Measurements from ENCODE around the gene UST.
"Not testable (repeated sequence)": the region's sequence is repeated elsewhere in the genome, so short reads cannot be mapped to it uniquely, and the experiment has no call there.

The UST gene

DNA sequence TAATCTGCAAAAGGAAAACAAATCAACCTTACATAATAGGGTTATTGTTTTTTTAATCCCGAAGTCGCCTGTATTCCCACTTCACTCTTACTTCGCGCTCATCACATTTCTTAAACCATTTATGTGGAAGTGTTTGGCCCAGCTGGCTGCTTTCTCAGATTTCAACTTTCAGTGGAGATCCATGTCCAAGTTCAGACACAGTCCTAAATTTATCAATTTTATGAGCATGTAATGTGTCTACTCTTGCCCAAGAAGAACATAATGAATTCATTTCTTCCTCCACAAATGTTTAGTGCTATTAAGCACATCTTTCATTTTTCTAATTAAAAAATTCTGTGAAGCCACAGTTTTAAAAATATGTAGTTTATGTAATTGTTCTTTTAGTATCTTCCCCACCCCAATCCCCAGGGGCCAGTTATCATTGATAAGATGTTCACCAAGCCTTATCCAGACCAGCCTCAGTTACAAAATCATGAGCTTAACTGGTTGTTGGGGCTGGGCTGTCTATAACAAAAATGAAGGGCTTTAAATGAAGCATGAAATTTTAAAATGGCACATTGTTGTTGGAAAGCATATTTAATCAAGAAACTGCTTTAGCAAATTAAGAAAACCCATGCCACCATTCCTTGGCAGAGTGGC, 151.7 kb downstream of the UST start:
- no peak for DNase-seq (ENCODE audit: low read depth)

DNA sequence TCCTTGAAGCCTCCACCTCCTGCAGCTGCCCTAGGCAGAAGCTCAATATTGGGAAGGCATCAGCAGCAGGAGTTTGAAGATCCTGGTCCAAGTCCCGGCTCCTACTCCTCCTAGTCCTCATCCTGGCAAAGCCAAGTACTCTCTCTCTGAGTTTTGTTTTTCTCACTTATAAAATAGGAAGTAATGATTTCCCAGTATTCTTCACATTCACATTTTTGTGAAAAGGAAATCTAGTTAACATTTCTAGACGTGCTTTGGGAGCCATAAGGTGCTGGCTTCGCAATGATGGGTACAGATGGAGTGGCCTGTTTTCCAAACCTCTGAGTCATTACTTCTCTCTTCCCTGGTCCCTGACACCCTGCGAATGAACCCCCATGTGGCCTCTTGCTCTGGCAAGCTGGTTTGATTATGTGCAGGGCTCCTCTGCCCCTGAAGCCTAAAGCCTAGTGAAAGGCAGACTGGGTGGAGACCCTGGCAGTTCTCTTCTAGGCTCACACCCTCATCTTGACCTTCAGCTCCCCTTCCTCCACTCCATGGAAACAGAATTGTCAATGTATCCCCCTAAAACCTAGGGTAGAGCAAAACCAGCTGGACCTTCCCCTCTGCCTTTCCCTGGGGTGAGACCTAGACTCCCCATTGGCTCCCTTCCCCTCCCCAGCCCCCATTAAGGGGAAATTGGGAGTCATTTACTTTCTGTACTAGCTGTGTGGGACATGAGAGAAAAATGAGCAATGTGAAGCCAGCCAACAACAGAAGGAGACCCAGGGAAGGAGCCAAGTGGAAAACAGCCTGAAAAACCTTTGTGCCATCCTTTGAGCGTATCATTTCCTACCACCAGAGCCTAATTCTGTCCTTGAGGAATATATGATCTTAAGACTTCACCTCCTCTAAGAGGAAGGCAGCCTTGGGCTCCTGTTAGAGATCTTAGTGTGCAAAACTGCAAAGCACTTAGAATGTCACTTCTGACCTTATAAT, 158.4 kb downstream of the UST start:
- no peak for DNase-seq (ENCODE audit: low read depth)

DNA sequence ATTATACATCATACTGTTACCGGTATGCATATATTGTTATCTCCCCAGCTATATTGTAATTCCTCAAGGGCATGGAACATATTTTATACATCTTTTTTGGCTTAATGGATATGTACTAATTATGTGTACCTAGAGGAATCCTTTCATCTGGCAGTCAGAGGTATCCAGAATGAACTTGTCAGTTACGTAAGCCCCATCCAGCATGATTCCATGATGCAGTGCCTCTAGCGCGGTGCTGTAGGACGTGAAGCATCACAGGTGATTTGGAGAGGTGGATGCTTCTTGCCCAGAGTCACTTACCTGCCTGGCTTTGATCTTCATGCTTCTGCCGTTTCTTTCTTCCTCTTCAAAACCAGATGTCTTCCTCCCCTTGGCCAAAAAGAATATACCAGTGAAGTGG, 159.1 kb downstream of the UST start:
- no peak for DNase-seq (ENCODE audit: low read depth)

DNA sequence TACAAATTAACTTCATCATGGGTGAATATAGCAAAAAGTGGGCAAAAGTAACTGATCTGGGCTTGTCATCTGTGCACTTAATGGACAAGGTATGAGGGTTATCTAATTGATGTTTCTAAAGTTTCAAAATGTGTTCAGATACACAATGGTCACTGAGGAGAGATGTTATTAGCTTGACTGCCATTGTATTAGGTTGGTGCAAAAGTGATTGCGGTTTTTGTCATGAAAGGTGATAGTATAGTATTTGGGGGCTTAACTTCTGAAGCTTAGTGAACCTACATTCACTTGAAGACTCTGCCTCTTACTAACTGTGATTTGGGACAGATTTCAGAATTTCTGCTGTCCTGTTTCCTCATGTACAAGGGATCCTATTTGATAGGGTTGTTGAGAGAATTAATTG, 159.6 kb downstream of the UST start:
- DNase-seq (ENCODE audit: low read depth): no peak

DNA sequence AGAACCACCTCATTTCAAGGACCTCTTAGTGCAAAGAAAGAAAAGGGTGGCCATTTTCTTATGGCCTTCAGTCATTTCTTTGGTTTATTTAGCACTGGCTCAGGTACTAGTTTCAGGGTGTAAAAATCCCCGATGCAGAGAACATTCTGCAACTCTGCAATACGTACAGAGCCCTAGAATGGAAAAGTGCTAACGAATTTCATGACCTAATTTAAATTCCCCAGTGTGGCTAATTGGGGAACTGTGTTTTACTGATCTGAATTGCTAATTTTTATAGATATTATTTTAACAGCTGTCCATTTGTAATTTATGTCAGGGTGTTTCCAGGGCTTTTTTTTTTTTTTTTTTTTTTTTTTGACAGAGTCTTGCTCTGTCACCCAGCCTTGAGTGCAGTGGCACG, 160.7 kb downstream of the UST start:
- no peak for DNase-seq (ENCODE audit: low read depth)

DNA sequence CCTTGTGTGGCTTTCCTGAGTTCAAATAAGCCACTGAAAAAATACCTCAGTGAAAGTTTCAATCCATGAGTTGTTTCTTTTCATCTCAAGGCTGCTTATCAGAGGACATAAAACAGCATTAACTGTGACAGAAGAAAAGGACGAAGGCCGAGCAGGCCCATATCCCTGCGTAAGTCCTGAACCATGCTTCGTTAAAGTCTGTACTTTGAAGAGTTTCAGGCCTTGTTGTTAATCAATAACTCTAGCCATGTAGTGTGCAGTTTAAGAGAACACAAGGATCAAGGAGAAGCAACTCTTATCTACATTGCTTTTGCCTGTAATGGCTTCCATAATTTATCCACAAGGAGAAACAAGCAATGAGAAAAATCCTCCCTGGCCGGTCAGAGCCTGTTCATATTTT, 165.4 kb downstream of the UST start:
- DNase-seq (ENCODE audit: low read depth): no peak

DNA sequence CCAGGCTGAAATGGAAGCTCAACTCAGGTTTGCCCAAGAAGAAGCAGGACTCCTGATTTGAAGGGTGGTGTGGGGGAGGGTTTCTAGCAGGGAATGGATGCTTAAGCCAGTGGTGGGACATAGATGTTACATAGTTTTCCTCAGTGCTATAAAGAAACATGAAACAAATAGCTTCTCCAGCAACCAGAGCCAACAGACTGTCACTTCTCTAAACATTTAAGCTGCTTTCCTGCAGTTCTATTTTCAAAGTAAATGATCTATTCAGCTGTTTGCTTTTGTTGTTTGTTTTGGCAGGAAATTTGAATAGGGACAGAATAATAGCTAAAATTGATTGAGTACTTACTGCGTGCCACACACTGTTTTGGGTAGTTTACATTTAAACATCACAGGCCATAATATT, 169.0 kb downstream of the UST start:
- no peak for DNase-seq (ENCODE audit: low read depth)

DNA sequence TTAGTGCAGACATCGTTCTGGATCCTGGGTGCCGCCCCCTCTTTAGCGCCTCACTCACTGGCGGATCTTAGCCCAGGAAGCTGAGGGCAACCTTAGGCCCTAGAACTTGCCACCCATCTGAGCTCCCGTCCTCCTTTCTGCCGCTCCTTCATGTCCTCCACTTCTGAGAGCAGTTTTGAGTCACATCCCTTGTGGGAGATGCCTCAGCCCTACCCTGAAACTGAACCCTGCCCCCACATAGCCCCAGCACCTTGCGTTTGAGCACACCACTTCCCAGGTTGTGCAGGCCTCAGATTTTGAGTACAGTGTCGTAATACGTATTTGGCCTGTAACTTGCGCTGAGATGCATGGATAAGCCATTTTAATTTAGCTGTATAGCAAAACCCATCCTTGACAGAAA, 169.7 kb downstream of the UST start:
- not testable (repeated sequence) for DNase-seq (ENCODE audit: low read depth)

DNA sequence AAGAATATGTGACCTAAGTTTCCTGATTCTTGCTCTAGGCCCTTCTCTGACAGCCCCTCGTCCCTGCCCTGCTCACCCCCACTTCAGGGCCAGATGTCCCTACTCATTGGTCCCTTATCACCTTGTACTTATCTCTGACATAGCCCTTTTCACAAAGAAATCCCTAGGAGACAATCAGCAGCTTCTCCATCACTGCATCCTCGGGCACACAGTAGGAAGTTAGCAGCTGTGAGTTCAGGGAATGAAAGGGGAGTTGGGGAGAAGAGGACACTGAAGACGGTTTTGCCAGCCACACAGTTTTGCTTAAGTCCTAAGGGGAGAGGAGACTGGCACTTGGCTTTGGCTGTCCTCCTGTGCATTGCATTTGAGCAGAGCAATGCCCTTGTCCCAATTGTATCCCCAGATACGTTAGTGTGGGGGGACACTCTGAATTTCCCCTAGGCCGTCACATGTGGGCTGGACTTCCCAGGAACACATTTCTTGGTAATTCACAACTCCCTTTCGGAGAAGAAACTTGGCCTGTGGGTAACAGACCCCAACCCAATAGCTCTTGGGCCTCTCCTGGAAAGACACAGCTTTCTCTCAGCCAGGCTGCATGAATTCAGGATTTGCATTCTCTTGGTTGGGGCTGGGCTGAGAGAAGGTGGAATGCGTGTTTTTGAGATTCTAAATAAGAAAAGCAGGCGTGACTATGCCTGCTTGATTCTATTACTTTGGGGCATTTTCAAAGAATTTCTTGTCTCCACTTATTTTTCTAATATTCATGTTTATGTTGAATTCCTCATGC, 177.6 kb downstream of the UST start:
- no peak for DNase-seq (ENCODE audit: low read depth)

DNA sequence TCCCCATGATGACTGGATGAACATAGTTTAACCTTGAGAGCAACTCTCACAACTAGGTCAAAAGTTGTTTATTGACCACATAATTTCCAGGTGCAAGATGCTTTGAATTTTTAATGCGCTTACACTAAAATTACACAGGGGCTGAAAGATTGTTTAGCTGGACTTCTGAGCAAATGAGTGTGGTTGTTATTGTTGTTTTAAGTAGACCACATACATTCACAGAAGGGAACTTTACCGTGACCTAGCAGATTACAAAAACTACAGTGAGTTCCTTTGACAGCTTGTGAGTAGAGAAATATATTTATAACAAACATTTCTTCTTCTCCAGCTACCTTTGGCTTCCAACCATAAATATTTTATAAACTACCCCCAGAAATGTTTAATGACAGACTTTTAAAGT, 178.9 kb downstream of the UST start:
- DNase-seq (ENCODE audit: low read depth): no peak

DNA sequence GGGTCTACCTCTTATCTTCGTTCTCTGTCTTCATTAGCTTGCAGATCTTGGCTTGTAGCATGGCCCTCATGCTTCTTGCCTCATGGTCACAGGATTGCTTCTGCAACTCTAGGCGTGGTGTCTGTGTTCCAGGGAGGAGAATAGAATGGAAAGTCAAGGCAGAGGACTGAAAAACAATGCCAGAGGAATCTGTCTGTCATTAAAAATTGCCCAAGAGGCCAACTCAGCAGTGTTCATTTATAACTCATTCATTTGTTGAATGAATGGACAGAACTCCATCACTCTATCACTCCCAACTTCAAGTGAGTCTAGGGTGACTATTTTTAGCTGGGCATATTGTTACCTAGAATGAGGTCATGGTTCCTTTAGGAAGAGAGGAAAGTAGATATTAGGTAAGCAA, 179.6 kb downstream of the UST start:
- no peak for DNase-seq (ENCODE audit: low read depth)

DNA sequence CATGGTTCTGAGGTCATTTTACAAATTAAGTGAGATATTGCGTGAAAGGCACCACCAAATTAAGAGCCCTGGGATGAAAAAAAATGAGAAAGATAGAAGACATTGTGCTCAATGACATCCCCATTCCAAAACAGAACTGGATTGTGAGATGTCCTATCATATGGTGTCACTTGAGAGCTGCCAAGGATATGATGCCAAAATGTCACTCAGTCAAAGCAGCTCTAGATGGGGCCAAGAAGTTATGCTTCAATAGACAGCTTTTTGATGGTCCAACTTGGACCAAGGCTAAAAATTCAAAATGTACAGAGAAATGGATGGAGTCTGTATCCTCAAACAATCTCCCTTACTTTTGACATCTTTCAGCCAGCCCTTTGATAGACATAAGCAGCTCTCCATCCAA, 180.8 kb downstream of the UST start:
- DNase-seq (ENCODE audit: low read depth): no peak

DNA sequence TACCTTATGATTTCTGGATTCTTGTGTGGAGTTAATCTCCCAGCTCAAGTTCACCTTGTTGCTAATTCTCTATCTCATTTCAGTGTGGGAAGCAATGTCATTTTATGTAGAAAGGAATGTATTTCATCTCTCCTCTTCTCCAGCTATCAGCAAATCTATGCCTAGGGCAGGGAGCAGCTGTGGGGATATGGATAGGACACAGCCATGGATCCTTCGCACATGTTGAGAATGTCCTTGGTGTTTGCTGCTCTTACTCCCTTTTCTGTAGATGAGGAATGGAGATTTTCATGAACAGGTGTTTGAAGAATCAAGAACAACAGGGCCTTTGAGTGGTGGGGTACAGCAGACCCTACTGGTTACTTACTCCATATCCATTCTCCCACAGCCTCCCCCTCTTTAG, 182.0 kb downstream of the UST start:
- DNase-seq (ENCODE audit: low read depth): no peak

DNA sequence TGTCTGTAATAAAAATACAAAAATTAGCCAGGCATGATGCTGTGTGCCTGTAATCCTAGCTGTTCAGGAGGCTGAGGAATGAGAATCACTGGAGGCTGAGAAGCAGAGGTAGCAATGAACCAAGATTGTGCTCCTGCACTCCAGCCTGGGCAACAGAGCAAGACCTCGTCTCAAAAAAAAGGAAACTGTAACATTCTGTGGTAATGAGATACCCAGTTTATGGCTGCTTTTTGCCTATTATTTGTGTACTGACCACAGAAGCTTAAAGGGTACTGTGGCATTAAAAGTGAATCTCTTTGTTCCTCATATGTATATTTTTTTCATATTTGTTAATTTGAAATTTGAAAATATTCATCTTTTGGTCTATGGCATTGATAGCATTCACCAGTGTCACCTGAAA, 185.4 kb downstream of the UST start:
- DNase-seq (ENCODE audit: low read depth): no peak

DNA sequence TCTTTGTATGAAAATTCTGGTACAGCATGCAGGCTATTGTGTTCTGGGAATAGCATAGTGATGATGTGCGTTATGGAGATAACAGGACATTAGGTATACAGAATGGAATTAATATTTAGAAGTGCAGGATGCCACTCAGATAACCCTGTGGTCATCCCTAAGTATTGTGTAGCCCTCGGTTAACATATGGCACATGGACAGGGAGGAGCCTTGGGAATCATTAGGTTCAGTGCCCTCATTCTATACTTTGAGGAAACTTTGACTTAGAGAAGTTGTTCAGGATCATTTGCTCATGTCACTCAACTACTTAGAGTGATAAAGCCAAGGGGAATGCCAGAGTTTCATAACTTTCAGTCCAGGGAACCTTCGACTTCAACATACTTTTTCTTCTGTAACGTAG, 185.9 kb downstream of the UST start:
- DNase-seq (ENCODE audit: low read depth): no peak

DNA sequence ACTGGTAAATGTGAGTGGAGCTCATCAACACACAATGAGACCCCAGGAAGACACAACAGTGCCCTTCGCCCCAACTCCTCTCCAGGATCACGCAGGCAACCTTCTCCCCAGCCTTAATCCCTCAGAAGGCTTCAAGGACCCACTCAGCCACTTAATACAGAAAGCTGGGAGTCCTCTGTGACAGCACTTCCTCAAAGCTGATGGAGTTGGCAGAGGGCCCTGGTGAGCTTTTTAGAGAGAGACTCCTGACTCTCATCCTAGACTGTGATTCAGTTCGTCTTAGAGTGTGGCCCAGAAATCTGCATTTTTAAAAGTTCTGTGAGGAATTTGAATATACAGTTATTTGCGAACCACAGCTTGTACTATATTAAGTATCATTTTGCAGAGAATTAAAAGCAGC, 187.7 kb downstream of the UST start:
- DNase-seq (ENCODE audit: low read depth): no peak

DNA sequence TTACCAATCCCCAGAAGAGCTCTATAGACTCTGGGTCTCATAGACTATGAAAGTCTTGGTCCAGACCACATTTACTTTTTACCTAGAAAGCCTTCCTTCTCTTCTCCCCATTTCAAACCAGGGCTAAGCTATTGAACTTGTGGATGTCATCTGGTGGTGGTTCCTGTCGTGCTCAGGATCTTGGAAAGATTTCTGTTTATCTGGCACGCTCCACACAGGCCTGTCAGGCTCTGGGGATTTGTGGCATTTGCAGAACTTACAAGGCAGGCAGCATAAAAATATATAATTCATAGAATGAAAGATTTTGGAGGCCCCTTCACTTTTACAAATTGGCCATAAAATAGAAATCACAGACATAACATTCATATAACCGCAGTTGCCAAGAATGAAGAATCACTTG, 188.1 kb downstream of the UST start:
- DNase-seq (ENCODE audit: low read depth): no peak

DNA sequence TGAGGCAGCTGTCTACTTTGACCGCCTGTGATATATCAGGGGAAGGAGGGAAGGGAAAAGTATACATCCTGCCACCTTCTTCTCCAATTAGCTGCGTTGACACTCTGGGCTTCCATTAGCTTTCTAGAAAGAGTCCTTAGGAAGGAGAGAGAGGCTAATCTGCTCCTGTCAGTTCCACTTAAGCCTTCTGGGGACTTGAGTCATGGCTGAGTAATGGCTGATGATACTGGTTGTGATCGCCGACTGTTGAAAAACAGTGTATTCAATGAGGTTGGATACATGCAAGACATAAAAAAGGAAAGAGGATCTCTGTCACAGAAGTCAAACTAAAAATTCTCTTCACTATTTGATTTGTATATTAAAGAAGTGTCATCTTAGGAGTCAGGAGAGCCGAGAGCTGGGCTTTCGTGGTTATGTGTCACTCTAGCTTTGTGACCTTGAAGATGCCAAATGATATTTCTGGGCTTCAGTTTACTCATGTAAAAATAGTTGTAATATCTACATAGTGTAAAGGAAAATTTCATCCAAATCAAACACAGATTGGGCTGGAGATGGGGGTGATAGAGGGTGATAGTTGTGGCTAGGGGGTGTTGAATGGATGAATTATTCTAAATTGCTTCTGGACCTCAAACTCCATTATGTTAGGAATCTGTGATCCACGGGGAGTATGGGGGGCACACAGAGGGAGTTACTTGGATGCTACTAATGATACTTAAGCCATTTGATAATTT, 189.0 kb downstream of the UST start:
- DNase-seq (ENCODE audit: low read depth): no peak

DNA sequence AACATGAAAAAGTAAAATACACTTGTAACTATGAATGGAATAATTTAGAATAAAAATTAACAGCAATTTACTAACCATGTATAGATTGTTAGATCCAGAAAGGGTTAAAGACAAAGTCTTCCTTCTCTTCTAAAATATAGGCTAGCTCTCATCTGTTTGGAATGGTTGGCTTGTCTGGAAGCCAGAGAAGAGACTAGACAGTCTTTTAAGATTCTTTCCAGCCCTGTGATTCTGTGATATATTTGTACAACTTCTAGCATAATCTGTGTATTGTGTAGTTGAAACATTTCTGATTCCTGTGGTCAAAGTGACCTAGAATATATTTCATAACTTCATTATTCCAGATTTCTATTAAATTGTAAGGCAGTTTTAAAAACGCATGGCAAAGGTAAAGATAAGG, 196.6 kb downstream of the UST start:
- DNase-seq (ENCODE audit: low read depth): no peak

DNA sequence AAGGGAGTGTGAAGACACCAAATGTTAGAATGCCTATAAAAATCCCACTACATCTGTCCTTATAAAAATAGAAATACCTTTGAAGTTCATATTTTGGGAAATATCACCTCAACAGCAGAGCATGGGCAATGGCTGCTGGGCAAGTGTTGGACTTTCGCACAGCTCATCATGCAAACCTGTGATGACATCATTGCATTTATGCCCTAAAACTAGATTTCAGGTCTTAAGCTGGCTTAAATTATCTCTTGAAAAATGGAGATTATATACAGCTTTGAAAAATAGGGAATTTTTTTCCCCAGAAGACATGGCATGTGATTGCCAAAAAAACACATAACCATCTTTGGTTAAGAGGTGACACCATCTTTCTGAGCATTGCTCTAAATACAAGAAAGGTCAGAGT, 197.8 kb downstream of the UST start:
- DNase-seq (ENCODE audit: low read depth): no peak

DNA sequence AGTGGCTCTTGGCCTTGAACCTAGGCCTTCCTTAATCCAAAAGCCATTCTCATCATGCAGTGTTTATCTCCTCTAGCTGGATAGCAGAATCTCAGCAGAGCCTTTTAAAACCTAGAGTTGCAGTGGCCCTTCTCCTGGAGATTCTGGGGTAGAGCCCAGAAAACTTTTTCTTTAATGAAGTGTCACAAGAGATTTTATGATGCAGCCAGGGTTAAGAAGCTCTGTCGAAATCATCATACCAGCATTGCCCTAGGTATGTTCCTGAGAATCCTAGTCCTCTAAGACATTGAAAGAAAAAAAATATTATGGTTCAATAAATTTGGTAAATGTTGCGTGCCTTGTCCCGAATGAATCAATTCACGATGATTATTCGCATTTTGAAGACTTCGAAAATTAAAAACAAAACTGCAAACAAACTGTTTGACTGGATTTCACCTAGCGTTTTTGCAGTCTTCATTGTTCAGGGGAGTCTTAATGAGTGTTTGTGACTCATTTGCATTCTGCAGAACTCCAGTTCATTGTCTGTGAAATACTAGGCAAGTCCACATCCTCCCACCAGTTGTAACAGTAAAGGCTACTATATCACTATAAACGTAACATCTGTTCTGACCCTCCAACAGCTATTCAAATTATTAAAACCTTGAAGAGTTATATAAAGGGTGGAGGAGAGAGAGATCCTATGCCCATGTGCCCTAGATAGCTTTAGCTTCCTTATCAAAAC, 198.6 kb downstream of the UST start:
- DNase-seq (ENCODE audit: low read depth): no peak

Measured in stimulated activated CD8-positive, alpha-beta memory T cell treated with anti-CD3 and anti-CD28 coated beads, Interleukin-15, amount 100 ng/mL, for 24 hours (primary cell).